ENCODE results near the gene SYCE3. TPM values are rescaled to one million over a fixed set of nuclear protein-coding genes. Genes with fewer than 3 reads are reported as not detected.
A peak's percentile ranks its signal among the peaks of the same experiment; 100 is the strongest.
"Not testable (repeated sequence)": the region's sequence is repeated elsewhere in the genome, so short reads cannot be mapped to it uniquely, and the experiment has no call there.

Gene SYCE3
- total and polyA plus RNA-seq, 8 donors = 0.45 to 0.80 (median 0.63) TPM; not detected in 5

DNA sequence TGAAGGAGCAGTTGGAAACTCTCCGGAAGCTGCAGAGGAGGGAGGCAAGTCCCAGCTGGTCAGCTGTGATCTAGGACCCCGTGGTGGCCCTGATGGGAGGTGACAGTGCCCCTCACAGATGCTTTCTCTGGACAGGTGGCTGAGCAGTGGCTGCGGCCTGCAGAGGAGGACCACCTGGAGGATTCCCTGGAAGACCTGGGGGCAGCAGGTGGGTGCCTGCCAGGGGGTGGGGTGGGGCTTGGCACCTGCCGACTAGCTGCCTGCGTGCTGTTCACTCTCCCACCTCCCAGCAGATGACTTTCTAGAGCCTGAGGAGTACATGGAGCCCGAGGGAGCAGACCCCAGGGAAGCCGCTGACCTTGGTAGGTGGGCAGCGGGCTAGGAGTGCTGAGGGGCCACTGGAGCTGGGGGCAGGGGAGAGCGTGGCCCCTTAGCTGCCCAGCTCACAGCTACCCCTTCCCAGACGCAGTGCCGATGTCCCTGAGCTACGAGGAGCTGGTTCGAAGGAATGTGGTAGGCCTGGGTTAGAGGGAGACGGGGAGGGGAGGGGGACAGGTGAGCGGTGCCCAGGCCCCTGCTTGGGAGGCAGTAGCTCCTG is 40.4 kb downstream of the SYCE3 start:
- H3K27me3 ChIP-seq = no peaks in the 10 kb centered on the region
- 92% methylated on average over 13 to 15 of the region's 15 CpGs for whole genome bisulfite sequencing, 2 donors
- FAIRE-seq (no peak), ATAC-seq (no peak), DNase-seq (peak in 1 of 6 donors; percentile 65)
- TF ChIP-seq, protein P1, sequence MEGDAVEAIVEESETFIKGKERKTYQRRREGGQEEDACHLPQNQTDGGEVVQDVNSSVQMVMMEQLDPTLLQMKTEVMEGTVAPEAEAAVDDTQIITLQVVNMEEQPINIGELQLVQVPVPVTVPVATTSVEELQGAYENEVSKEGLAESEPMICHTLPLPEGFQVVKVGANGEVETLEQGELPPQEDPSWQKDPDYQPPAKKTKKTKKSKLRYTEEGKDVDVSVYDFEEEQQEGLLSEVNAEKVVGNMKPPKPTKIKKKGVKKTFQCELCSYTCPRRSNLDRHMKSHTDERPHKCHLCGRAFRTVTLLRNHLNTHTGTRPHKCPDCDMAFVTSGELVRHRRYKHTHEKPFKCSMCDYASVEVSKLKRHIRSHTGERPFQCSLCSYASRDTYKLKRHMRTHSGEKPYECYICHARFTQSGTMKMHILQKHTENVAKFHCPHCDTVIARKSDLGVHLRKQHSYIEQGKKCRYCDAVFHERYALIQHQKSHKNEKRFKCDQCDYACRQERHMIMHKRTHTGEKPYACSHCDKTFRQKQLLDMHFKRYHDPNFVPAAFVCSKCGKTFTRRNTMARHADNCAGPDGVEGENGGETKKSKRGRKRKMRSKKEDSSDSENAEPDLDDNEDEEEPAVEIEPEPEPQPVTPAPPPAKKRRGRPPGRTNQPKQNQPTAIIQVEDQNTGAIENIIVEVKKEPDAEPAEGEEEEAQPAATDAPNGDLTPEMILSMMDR (IDR thresholded peaks at IDR 0.05) = no peak
- H3K4me3 ChIP-seq = no peak overlapping the region
- H3K36me3 ChIP-seq = peaks cover 0 to 49% (median 19%) of the 10 kb centered on the region in 3 donors
- no peaks in the 10 kb centered on the region for H3K9me3 ChIP-seq
- intact Hi-C loops (cut with DNase I) = no loop called here
- no peak overlapping the region for H3K27ac ChIP-seq
- peaks cover 5 to 7% (median 6%) of the 10 kb centered on the region in 3 donors for H3K4me1 ChIP-seq

- H3K4me1 ChIP-seq = peaks cover 5 to 7% (median 6%) of the 10 kb centered on the region in 3 donors
- DNase-seq (no peak), FAIRE-seq (no peak), ATAC-seq (no peak)
- no peak overlapping the region for H3K4me3 ChIP-seq
- no peaks in the 10 kb centered on the region for H3K27me3 ChIP-seq
- intact Hi-C loops (cut with DNase I) = no loop called here
- 94% methylated on average over 10 of the region's 10 CpGs for whole genome bisulfite sequencing, 2 donors
- no peaks in the 10 kb centered on the region for H3K9me3 ChIP-seq
- no peak overlapping the region for H3K27ac ChIP-seq
- TF ChIP-seq, protein P1 (IDR thresholded peaks at IDR 0.05) = no peak
- H3K36me3 ChIP-seq = peaks cover 0 to 52% (median 19%) of the 10 kb centered on the region in 3 donors
Measured at GRCh38 chr22:50521710-50522109, 41.0 kb downstream of the SYCE3 start.

- no peaks in the 10 kb centered on the region for H3K9me3 ChIP-seq
- peak in 1 of 6 donors; percentile 62 for DNase-seq
- WGBS, 2 donors = 92 to 95% methylated on average over 13 of the region's 13 CpGs
- H3K4me1 ChIP-seq = peaks cover 5 to 7% (median 6%) of the 10 kb centered on the region in 3 donors
- TF ChIP-seq, protein P1 (IDR thresholded peaks at IDR 0.05) = no peak
- no peak overlapping the region for H3K4me3 ChIP-seq
- ATAC-seq = no peak
- FAIRE-seq = no peak
- no peak overlapping the region for H3K27ac ChIP-seq
- peaks cover 0 to 52% (median 19%) of the 10 kb centered on the region in 3 donors for H3K36me3 ChIP-seq
- no peaks in the 10 kb centered on the region for H3K27me3 ChIP-seq
- intact Hi-C loops (cut with DNase I) = no loop called here
Measured at GRCh38 chr22:50520826-50521453, 41.8 kb downstream of the SYCE3 start.

DNA sequence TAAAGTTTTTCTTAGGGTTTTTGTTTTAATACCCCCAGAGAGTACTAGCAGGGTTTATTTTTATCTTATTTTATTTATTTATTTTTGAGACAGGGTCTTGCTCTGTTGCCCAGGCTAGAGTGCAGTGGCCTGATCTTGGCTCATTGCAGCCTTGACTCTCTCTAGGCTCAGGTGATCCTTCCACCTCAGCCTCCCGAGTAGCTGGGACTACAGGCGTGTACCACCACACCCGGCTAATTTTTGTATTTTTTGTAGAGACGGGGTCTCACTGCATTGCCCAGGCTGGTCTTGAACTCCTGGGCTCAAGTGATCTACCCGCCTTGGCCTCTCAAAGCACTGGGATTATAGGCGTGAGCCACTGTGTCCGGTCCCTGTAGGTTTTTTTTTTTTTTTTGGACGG is 42.5 kb downstream of the SYCE3 start:
- H3K27me3 ChIP-seq; H3K4me3 ChIP-seq; H3K4me1 ChIP-seq; intact Hi-C loops (cut with DNase I); H3K27ac ChIP-seq; H3K9me3 ChIP-seq; ATAC-seq; FAIRE-seq; DNase-seq: not testable (repeated sequence)
- peaks cover 0 to 52% (median 19%) of the 10 kb centered on the region in 3 donors for H3K36me3 ChIP-seq
- 94 to 98% methylated on average over 8 of the region's 8 CpGs for WGBS, 2 donors

DNA sequence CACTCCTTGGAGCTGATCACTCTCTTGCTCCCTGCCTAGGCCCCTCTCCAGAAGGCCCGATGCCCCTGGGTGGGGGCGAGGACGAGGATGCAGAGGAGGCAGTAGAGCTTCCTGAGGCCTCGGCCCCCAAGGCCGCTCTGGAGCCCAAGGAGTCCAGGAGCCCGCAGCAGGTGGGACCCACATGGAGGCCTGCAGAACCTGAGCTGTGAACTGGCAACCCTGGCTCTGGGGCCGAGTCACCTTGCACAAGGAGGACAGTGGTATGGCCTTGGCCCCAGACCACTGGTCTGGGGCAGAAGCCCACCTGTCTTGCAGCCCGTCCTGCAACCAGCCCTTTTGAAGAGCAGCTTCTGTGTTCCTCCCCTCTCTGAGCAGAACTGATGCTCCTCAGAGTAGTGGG is 43.6 kb downstream of the SYCE3 start:
- 94 to 95% methylated on average over 8 of the region's 8 CpGs for WGBS, 2 donors
- no peaks in the 10 kb centered on the region for H3K9me3 ChIP-seq

More for the DNA sequence above, 43.6 kb downstream of the SYCE3 start:
- Histone ChIP-seq H3K4me1 (peaks cover 1 to 2% (median 2%) of the 10 kb centered on the region in 3 donors), H3K4me3 (no peak overlapping the region), H3K36me3 (peaks cover 0 to 52% (median 19%) of the 10 kb centered on the region in 3 donors), H3K27me3 (no peaks in the 10 kb centered on the region), H3K27ac (no peak overlapping the region)
- ATAC-seq = no peak
- TF ChIP-seq, protein P1 (IDR thresholded peaks at IDR 0.05) = no peak
- intact Hi-C loops (cut with DNase I) = no loop called here
- DNase-seq = peak in 1 of 6 donors; percentile 61
- no peak for FAIRE-seq

Data from pancreas (tissue), 10 donors.